RWPE1 (cell line): ENCODE data around the gene NOXRED1.

Experiments used
- CTCF ChIA-PET: fragments of 350-600 bp; sonication (Branson Sonifier 250); formaldehyde crosslinking; extraction: SDS; loops from one replicate; lab custom pipeline; 2021; lab: Yijun Ruan, JAX
- POLR2A ChIA-PET: fragments of 400-600 bp; formaldehyde crosslinking; extraction: SDS; loops from one replicate; lab custom pipeline; 2020; ENCODE audit warnings: antibody characterized with exemption; ENCODE audit not compliant: low non-redundant PET; lab: Yijun Ruan, JAX
- DNase-seq: peaks from one replicate; pipeline ENCODE4 v3.0.0; 2012; ENCODE audit warnings: low spot score
- H3K27ac ChIP-seq: fragments of 450-650 bp; 2 replicates; pipeline ENCODE4 v1.5.1; 2017
- CTCF ChIP-seq: fragments of 450-650 bp; conservative IDR thresholded peaks from 2 replicates; pipeline ENCODE4 v1.5.1; 2017; ENCODE audit warnings: low read depth, mild to moderate bottlenecking

The NOXRED1 gene

GRCh38 chr14:77390188-77390587 lies 33.1 kb downstream of the NOXRED1 start:
- POLR2A ChIA-PET, result no interaction called here
- CTCF ChIA-PET, result interaction anchor here (0.6 kb wide), 1 partner anchor 89 kb away, joined by 3 read pairs; no protein-coding TSS in a partner anchor
- no peak for TF ChIP-seq CTCF
- no peak overlapping the region for H3K27ac ChIP-seq
- DNase-seq, result no peak

GRCh38 chr14:77378701-77379100 lies 44.6 kb downstream of the NOXRED1 start:
- no peak overlapping the region for H3K27ac ChIP-seq
- CTCF ChIA-PET, result interaction anchor here (0.6 kb wide), 1 partner anchor 212 kb away, joined by 3 read pairs; no protein-coding TSS in a partner anchor
- POLR2A ChIA-PET, result no interaction called here
- no peak for DNase-seq
- TF ChIP-seq CTCF, result no peak

- DNase-seq, result no peak
- H3K27ac ChIP-seq, result peak overlapping the region; percentile 89
- ChIA-PET CTCF (no interaction called here), POLR2A (interaction anchor here (1.6 kb wide), 1 partner anchor 56 kb away, joined by 5 read pairs; the partner anchor contains the start of genes GSTZ1 and POMT2)
- no peak for TF ChIP-seq CTCF
Observed at GRCh38 chr14:77377502-77377844, 45.9 kb downstream of the NOXRED1 start.

- peak; percentile 79 for DNase-seq
- peak; percentile 20; the same call in 1 of the 2 replicates for TF ChIP-seq CTCF
- peak within 1 kb of the TSS; percentile 89 for H3K27ac ChIP-seq
- CTCF ChIA-PET, result no interaction called here
- POLR2A ChIA-PET, result interaction anchor here (1.6 kb wide), 1 partner anchor 56 kb away, joined by 5 read pairs; the partner anchor contains the start of genes GSTZ1 and POMT2
Observed at GRCh38 chr14:77376771-77377501, 46.4 kb downstream of the NOXRED1 start, which contains the start of the genes SAMD15 and TMED8. TSS of gene SAMD15 (plus strand) at chr14:77377379. CDS start at chr14:77377419, 40 bp downstream. TSS of gene TMED8 (minus strand) at chr14:77377094. CDS start at chr14:77377053, 41 bp downstream.

GRCh38 chr14:77375973-77376770 lies 47.2 kb downstream of the NOXRED1 start:
- TF ChIP-seq CTCF, result no peak
- POLR2A ChIA-PET, result interaction anchor here (1.6 kb wide), 1 partner anchor 55 kb away, joined by 5 read pairs; the partner anchor contains the start of genes GSTZ1 and POMT2
- peak overlapping the region; percentile 89 for H3K27ac ChIP-seq
- DNase-seq, result no peak
- CTCF ChIA-PET, result no interaction called here
